ENCODE measurements around the gene ERRFI1.

Gene ERRFI1

DNA sequence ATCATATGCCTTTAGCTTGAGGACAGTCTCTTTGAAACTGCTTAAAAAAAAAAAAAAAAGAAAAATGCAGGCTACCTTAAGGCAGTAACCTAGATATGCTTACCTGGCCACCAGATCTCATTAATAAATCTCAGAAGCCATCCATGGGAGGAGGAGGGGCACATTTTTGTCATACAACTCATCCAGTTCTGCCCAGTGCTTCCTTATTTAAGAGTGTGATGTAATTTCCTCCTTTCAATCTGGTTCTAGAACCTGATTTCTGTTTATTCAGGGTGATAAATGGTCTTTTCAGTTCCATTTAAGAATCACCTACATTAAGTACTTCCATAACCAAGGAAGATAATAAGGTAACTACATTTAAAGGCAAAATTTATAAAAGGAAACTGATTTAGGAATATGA lies 6.1 kb downstream of the ERRFI1 start:
- H3K4me3 ChIP-seq (ENCODE audit: low read depth, low read length): no peak overlapping the region

DNA sequence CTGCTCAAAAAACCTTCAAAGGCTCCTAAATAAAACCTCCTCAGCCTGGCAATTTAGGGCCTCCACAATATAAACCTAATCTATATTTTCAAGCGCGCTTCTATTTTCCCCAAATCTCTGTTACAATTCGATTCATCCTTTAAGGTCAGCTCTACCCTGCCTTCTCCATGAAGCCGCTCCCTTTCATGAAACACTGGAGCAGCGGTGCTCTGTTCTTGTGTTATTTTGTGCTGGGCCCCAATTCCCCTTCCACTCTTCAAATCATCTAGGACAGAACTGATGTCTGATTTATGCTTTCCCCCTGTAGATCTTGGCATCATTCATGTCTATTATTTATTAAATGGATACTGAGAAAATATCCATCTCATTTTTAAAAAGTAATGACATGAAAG lies 6.9 kb downstream of the ERRFI1 start:
- H3K4me3 ChIP-seq (ENCODE audit: low read depth, low read length): no peak overlapping the region

DNA sequence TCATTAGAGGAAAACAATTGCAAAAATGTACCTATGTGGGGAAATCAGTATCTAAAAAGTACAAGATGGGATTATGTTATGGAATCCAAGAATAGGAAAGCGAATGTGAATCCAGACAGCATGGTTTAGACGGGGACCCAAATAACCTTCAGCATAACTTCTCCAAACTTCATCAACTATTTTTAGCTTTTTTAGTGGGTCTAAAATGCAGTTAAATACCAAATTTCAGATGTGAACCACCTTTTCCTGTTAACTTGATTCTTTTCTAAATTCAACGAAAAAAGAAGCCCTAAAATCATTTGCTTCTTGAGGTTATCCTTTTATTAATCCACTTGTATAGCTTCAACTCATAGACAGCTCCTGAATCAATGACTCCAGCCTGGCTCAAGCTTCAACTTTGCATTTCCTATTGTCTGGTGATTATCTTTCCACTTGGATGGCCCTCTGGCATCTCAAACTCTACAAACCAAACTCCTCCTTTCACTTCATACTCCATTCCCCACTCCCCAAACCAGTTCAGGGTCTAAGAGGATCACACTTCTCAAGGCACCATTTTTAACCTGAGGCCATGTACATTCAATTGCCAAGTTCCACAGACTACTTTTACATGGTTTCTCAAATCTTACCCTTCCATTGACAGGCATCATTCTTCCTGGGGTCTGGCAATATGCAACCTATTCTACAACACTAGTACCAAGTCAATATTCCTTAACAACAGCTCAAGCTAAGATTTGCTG lies 7.4 kb downstream of the ERRFI1 start:
- H3K4me3 ChIP-seq (ENCODE audit: low read depth, low read length): no peak overlapping the region

DNA sequence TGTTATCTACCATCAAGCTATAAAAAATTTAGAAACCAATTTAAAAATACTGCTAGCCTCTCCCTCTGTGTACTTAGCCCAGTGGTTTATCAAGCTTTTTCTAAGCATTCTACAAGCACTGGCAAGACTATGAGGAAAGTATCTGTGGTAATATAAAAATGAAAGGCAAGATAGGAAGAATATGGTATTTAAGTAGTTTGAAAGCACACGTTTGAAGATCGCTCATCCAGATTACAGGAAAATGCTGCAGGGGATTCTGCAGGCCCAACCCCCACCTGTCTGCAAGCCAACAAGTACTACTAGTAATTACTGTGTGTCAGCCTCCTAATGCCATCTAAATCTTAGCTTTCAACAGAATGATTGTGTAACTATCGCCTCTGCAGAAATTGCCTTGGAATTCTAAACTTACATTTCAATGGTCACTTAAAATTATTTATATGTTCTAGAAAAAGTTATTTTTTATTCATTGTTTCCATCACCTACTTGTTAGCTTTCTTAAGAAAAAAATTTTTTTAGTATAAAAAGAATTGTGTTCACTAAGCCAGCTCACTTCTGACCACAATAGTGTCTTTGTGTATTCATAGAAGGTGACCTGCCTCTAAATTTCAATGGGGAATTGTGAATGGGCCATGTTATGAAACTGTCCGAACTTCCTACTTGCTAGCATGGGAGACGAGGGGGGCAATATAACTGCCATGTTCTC lies 8.5 kb downstream of the ERRFI1 start:
- H3K4me3 ChIP-seq (ENCODE audit: low read depth, low read length): no peak overlapping the region

DNA sequence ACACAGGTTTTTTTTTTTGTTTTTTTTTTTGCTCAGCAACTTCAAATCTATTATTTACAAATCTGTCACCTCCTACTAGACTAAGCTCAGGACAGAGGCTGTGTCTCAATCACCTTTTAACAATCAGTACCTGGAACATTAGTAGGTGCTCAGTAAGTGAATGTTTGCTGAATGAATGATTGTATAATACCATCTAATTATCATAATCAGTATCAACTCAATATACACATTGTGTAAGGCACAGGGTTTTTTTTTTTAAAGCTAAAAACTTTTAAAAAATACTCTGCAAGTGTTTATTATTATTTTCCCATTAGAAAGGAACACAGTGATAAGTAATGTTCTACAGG lies 9.2 kb downstream of the ERRFI1 start:
- no peak overlapping the region for H3K4me3 ChIP-seq (ENCODE audit: low read depth, low read length)

DNA sequence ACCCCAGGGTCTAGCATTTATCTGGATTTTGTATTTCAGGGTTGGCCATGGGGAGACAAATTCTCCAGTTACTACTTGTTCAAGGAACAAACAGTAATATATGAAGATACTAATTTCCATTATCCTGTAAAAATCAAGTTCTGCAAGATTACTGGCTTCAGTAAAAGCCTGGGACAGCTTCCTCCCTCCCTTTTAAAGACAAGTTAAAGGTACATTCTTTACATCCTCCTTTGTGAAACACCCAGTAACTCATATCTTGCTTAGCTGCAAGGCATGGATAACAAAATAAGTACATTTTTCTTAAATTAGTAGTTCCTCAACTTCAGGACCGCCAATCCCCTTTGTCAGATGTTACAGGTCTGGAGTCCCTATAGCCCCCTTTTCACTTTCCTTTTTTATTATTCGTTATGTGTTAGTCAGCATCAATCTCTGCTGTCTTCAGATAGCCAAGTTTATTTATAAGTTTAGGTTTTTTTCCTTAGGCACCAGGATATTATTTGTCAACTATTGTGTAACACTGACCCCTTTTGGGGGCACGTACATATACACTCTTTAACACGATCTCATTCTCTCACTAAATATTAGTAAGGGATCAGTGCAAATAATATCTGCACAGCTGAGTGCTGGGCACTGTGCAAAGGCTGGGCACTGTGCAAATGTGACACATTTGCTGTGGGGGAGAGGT lies 9.8 kb downstream of the ERRFI1 start:
- H3K4me3 ChIP-seq (ENCODE audit: low read depth, low read length): no peak overlapping the region

DNA sequence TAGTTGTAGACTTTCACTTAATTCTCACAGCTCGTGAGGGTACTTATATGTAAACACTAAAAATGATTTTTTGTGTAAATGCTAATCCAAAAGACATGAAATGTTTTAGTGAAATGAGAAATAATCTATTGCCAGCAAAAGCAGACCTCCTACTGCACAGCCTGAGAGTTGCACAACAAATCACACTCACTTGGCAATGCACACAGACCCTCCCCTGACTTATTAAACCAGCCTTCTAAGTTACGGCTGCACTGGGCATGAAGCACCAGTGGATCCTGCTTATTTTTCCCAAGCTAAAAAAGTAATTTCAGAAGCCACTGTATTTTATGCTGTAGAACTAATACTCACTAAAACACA lies 10.3 kb downstream of the ERRFI1 start:
- no peak overlapping the region for H3K4me3 ChIP-seq (ENCODE audit: low read depth, low read length)

DNA sequence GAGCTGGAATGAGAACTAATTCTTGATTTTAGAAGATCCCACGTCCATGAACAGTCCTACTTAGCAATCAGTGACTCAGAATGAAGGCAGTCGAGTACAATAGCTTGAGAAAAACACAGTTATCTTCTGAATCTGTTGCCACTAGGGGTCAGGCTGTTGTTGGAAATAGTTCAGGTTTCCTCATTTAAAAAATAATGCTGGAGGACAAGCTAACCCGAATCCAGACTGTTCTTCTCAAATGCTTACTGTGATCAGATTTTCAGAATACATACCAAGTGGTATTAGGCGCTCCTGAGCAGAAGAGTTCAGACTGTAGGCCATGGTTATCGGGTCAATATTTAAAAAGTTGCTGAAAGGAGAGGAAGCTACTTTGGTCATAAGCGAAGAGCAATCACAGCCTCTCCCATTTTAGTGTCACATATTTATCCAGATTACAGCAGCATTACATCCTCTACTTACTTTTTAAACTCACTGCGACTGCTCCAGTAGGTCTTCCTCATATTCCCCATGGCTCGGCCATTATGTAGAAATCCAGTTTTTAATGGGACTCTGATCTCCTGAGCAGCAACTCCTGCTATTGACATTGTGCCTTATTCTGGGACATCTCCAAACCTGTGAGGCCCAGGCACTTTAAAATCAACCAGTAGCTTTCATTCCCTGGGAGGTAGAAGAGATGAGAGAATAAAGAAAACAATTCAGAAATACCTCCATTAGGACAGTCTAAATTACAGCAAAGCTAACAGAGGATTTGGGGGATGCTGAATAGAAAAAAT lies 10.9 kb downstream of the ERRFI1 start:
- no peak overlapping the region for H3K4me3 ChIP-seq (ENCODE audit: low read depth, low read length)

DNA sequence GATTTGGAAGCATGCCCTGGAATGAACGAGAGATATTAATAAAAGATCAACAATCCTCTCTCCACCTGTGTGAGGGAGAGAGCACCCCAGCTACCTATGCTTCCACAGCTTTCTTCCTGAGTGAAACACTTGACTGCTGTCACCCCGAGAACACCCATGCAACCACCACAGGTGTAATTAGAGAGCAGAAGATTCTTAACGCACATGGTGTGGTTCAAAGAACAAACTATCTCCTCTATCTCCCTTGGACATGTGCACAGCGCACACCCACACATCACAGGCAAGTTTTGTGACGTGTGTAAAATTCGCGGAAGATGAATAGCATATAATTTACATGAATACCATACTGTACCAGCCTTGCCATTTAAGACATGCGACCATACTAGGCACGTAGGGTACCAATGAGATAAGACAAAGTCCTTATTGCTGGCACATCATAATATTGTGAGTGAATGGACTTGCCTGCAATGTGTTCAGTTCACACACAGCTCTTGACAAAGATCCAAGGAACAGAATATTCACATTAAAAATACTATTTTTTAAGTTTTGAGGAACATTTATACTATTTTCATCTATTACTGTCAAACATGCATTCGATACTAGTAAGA lies 11.6 kb downstream of the ERRFI1 start:
- no peak overlapping the region for H3K4me3 ChIP-seq (ENCODE audit: low read depth, low read length)

DNA sequence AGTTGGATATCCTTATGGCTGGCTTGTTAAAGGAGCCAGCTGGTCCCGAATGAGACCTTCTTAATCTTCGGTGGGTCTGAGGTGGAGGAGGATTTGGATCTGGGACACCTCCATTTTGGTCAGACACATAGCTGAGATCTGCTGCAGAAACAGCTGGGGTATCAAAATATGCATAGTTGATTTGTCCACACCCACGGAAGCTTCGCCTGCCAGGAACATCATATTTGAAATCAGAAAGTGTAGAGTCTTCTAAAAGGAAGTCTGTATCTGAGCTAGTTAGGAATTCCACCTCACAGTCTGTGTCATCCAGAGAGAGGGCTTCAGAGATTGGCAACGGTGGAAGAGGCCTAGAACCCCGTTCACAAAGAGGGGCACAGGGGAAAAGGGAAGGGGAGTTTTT lies 12.3 kb downstream of the ERRFI1 start:
- H3K4me3 ChIP-seq (ENCODE audit: low read depth, low read length): no peak overlapping the region

DNA sequence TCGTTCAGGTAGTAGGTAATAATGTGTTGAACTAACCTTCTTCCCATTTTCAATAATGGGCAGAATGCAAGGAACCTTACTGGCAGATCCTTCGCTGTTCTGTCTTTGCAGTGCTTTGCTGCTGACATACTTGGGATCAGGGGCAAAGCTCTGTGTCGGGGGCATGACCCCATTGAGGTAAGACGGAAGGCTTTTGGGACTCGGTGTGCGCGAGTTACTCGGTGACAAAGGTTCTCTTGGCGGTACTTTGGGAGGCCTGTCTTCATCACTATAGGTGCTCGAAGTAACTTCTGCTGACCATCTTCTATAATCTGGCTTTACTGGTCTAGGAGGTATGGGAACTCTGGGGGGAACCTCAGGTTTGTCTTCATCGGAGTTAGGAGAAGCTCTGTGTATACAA lies 12.7 kb downstream of the ERRFI1 start:
- no peak overlapping the region for H3K4me3 ChIP-seq (ENCODE audit: low read depth, low read length)

DNA sequence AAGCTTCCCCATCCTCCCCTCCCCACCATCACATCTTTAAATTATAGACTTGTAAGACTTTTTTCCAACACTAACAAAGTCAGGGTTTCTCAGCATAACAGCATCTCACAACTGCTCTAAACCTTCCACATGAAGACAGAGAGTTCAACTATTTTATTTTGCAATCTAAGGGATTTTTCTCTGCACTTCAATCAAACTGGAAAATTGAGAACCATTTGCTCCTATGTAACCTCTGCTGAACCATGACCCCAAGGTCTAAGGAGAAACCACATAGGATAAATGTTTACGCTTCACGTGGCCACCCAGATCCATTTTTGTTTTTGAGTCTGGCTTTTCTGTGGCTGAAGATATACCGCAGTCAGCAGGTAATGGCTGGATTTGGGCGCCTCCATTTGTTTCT lies 13.2 kb downstream of the ERRFI1 start:
- H3K4me3 ChIP-seq (ENCODE audit: low read depth, low read length): no peak overlapping the region

DNA sequence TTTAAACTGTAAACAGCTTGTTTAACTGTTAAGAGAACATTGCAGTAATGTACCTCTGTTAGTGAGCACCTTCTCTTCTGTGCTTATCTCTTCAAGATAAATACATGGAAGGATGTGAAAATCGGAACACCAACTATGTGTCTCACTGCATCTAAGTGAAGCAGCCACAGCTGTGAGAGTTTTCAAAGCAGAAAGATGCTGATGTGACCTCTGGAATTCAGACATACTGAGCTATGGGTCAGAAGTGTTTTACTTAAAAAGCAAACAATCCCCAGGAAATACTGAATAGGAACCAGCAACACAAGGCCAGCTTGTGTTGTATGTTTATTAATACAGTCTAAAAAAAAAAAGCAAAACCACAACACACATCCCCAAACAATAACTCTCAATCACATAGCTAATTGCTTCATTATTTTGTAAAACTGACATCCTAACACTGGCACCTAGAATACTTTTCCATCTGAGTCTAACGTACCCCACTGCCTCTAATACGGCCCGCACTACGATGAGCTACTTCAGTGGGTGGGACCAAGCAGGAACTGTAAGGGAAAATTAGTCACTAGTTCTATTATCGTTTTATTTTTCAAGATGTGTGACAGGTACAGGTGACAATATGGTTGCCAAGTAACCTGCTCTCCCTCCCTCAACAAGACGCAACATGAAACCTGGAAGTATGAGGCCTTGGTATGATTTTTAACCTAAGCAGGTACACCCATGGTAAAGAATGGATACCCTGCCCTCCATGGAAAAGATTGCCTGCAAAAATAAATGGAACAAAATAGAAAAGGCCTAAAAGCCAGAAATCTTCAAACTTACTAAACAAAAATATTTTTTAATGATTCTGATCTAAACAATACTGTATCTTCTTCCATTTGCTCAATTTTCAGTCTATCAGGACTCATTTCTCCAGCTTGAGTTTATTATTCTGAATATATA lies 13.9 kb downstream of the ERRFI1 start:
- H3K4me3 ChIP-seq (ENCODE audit: low read depth, low read length): no peak overlapping the region

DNA sequence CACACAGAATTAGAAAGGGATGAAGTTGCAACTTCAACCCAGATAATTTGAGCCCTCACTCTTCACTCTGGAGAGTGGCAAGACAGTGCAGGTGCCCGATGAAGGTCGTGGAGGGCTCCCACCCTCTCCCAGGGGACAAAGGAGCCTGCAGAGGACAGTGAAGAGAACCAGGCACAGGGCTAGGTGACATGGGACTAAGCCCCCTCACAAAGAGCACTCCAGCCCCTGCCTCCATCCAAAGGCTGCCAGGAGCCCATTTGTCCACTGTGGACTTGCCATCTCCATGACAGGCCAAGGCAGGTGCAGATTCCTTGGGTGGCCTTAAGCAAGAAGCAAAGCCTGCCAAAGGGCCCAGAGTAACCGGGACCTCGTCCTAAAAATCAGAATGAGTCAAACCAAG lies 15.1 kb downstream of the ERRFI1 start:
- no peak overlapping the region for H3K4me3 ChIP-seq (ENCODE audit: low read depth, low read length)

DNA sequence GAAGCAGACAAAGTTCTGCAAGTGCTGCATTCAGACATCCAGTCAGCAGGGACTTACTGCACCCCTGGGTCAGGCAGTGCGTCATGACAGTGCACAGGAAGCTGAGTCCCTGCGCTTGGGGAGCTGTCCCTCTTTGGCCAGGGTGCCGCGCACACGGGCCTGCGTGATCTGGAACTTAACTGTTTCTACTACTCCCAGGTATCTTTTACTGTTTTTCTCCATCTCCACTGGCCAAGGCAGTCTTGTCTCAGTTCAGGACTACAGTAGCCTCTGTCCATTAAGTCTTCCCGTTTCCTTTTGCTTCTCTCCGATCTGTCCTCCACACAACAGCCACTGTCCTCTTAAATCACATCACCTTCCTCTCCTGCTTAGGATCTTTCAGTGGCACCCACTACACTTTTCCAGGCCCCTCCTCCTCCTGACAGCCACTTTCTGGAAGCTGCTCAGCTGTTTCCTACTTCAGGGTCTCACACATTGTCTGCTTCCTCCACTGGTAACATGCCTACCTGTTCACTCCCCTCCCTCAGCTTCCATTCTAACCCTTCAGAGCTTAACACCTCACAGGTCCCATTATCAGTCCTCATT lies 15.9 kb downstream of the ERRFI1 start:
- H3K4me3 ChIP-seq (ENCODE audit: low read depth, low read length): no peak overlapping the region

DNA sequence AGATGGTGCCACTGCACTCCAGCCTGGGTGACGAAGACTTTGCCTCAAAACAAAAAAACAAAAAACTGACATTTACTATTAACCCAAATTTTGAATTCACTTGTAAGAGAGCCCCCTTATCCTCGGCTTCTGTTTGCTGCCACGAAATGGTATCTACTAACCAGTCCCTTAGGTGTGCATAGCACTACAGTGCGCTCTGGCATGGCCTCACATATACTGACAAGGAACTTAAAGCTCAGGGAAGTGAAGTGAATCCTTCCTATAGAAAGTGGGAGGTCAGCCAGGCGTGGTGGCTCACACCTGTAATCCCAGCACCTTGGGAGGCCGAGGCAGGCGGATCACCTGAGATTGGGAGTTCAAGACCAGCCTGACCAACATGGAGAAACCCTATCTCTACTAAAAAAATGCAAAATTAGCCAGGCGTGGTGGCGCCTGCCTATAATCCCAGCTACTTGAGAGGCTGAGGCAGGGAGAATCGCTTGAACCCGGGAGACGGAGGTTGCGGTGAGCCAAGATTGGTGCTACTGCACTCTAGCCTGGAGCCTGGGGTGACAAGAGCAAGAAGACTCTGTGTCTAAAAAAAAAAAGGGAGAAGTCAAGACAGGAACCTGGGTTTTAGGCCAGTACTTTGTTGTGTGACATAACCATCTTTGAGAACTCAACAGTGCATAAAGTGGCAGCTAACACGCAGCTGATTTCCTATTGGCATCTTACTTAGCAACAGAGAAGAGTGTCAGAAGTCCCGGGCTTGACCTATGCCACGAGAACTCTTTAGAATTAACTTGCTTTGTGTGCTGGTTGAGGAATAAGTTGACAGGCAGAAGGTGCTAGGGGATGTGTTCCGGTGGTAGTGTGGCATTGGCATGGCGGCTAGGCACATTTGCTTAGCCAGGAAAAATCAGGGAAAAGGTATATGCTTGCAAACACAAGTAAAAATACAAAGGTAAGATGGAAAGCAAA lies 16.8 kb downstream of the ERRFI1 start:
- H3K4me3 ChIP-seq (ENCODE audit: low read depth, low read length): no peak overlapping the region

DNA sequence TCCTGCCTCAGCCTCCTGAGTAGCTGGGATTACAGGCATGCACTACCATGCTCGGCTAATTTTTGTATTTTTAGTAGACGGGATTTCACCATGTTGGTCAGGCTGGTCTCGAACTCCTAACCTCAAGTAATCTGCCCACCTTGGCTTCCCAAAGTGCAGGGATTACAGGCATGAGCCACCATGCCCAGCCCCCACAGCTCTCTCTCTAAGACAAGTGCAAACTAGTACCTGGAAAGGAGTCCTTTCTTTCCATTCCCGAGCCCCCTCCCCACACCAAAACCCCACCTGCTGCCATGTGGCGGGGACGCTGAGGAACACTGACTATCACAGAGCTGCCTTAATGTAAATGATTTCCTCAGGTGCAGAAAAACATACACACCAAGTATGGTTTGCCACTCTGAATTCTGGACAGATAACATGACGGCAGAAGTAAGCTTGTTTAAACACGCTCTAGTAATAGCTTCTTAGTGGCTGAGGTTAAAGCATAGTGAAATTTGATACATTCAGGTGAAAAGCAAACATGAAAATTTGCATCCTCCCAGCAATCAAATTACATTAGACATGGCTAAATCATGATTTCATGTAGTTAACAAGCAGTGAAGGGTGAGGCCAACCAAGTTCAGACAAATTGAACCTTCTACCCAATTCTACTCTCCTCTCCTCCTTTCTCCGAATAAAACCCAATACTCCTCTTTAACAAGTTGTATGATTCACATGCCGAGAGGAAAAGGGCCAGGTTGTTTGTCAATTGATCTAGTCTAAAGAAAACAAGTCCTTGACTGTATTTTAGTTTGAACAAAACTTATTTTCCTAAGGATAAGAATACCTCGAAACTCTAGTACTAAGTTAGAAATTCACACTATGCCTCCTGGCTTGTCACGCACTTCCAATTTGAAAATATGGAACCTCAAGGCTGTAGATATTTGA lies 19.8 kb downstream of the ERRFI1 start:
- no peak overlapping the region for H3K4me3 ChIP-seq (ENCODE audit: low read depth, low read length)
